A673 (cell line): ENCODE data around the gene IL1RAPL2. TPM values are rescaled to one million over a fixed set of nuclear protein-coding genes. Genes with fewer than 3 reads are reported as not detected.

Source experiments
- BruUV-seq: library from RNA; stranded (reverse); fragments of 400-500 nt; replicated peaks from 2 replicates; lab custom pipeline; 2021; lab: Mats Ljungman, UMichigan
- CTCF ChIA-PET: fragments of 300-600 bp; sonication (Branson Sonifier 250); formaldehyde crosslinking; loops from one replicate; lab custom pipeline; 2022; ENCODE audit warnings: antibody characterized with exemption; lab: Charles Lee
- POLR2A ChIA-PET: fragments of 300-600 bp; sonication (Branson Sonifier 250); formaldehyde crosslinking; loops from one replicate; lab custom pipeline; 2022; ENCODE audit warnings: antibody characterized with exemption; ENCODE audit not compliant: low non-redundant PET; lab: Charles Lee
- DNase-seq: peaks from one replicate; pipeline ENCODE4 v3.0.0-alpha.2; 2015; ENCODE audit warnings: low spot score
- H3K27ac ChIP-seq: fragments of 200-600 bp; sonication (generic); 2 replicates; pipeline ENCODE4 v1.5.1; 2016; ENCODE audit warnings: mixed run types, low read depth, mild to moderate bottlenecking, mixed read lengths, antibody characterized with exemption, low read length; ENCODE audit not compliant: poor library complexity, severe bottlenecking
- H3K27me3 ChIP-seq: fragments of 200-600 bp; sonication (generic); replicated peaks from 2 replicates; pipeline ENCODE4 v1.6.1; 2017; ENCODE audit warnings: mixed run types, low read depth, mild to moderate bottlenecking, mixed read lengths, antibody characterized with exemption, low read length; ENCODE audit not compliant: insufficient read depth, poor library complexity
- H3K36me3 ChIP-seq: fragments of 200-600 bp; sonication (generic); 2 replicates; pipeline ENCODE4 v1.6.1; 2016; ENCODE audit warnings: mixed run types, mild to moderate bottlenecking, mixed read lengths, antibody characterized with exemption, low read length; ENCODE audit not compliant: insufficient read depth, poor library complexity, severe bottlenecking
- H3K4me1 ChIP-seq: fragments of 200-600 bp; sonication (generic); 2 replicates; pipeline ENCODE4 v1.6.1; 2017; ENCODE audit warnings: mixed run types, mild to moderate bottlenecking, mixed read lengths, antibody characterized with exemption, low read length; ENCODE audit not compliant: insufficient read depth, poor library complexity, severe bottlenecking
- H3K4me3 ChIP-seq: fragments of 200-600 bp; sonication (generic); 2 replicates; pipeline ENCODE4 v1.5.1; 2016; ENCODE audit warnings: low read depth, mixed run types, mild to moderate bottlenecking, mixed read lengths, low read length; ENCODE audit not compliant: poor library complexity, severe bottlenecking
- H3K9me3 ChIP-seq: fragments of 200-600 bp; sonication (generic); 2 replicates; pipeline ENCODE4 v1.6.1; 2016; ENCODE audit warnings: mixed run types, low read depth, mild to moderate bottlenecking, mixed read lengths, antibody characterized with exemption, low read length; ENCODE audit not compliant: poor library complexity, severe bottlenecking
- EZH2 ChIP-seq: fragments of 200-600 bp; sonication (generic); IDR thresholded peaks from 2 replicates; pipeline ENCODE4 v1.6.1; 2017; ENCODE audit warnings: borderline replicate concordance, low read depth, mild to moderate bottlenecking, mixed read lengths, antibody characterized with exemption, low read length; ENCODE audit not compliant: poor library complexity, severe bottlenecking
- intact Hi-C: fragments of 100-400 bp; cut with micrococcal nuclease; formaldehyde crosslinking; loops from one replicate; pipeline ENCODE4 v1.10.0; 2022; ENCODE audit not compliant: unreplicated experiment
- total RNA-seq: library from RNA; stranded (reverse); gene quantifications from 2 replicates; pipeline ENCODE4 v1.2.3, GENCODE V29; 2021
- TF ChIP-seq, protein P1 (sequence below): fragments of 300-800, 200-600 bp; sonication (generic); conservative IDR thresholded peaks from 2 replicates; pipeline ENCODE4 v1.5.1; 2017; ENCODE audit warnings: low read depth, mild to moderate bottlenecking, antibody characterized with exemption, low read length, moderate library complexity, mixed read lengths

The IL1RAPL2 gene
- total RNA-seq, 1 experiment from 2014 or later = not detected

- ChIA-PET POLR2A (no interaction called here), CTCF (no interaction called here)
- intact Hi-C loops = no loop called here
- BruUV-seq = no TSS peak
- no peak overlapping the region for H3K27ac ChIP-seq
- no peak overlapping the region for H3K4me3 ChIP-seq
- no peak for DNase-seq
- H3K9me3 ChIP-seq = no peaks in the 10 kb centered on the region
- H3K4me1 ChIP-seq = no peaks in the 10 kb centered on the region
- H3K27me3 ChIP-seq = no peaks in the 10 kb centered on the region
- no peak for TF ChIP-seq EZH2
- TF ChIP-seq, protein P1, sequence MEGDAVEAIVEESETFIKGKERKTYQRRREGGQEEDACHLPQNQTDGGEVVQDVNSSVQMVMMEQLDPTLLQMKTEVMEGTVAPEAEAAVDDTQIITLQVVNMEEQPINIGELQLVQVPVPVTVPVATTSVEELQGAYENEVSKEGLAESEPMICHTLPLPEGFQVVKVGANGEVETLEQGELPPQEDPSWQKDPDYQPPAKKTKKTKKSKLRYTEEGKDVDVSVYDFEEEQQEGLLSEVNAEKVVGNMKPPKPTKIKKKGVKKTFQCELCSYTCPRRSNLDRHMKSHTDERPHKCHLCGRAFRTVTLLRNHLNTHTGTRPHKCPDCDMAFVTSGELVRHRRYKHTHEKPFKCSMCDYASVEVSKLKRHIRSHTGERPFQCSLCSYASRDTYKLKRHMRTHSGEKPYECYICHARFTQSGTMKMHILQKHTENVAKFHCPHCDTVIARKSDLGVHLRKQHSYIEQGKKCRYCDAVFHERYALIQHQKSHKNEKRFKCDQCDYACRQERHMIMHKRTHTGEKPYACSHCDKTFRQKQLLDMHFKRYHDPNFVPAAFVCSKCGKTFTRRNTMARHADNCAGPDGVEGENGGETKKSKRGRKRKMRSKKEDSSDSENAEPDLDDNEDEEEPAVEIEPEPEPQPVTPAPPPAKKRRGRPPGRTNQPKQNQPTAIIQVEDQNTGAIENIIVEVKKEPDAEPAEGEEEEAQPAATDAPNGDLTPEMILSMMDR = no peak
- H3K36me3 ChIP-seq = no peaks in the 10 kb centered on the region
Measured at GRCh38 chrX:105266456-105266855, 700.5 kb downstream of the IL1RAPL2 start.

DNA sequence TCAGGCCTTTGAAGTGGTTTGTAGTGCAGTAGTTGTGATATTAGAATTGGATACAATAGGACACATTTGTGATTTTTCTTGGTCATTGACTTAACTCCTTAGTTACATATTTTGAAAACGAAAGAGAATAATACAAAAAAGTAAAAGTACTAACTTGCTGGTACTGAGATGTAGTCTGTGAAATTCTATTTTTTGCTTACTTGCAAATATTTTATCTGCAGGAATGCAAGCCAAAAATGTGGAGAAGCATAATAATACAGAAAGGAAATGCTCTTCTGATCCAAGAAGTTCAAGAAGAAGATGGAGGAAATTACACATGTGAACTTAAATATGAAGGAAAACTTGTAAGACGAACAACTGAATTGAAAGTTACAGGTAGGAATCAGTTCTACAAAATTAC lies 701.2 kb downstream of the IL1RAPL2 start:
- H3K36me3 ChIP-seq = no peaks in the 10 kb centered on the region
- H3K27ac ChIP-seq = no peak overlapping the region
- no peak for DNase-seq
- no TSS peak for BruUV-seq
- H3K4me3 ChIP-seq = no peak overlapping the region
- H3K4me1 ChIP-seq = no peaks in the 10 kb centered on the region
- TF ChIP-seq, protein P1 = no peak
- no peak for TF ChIP-seq EZH2
- ChIA-PET CTCF (no interaction called here), POLR2A (no interaction called here)
- intact Hi-C loops = no loop called here
- no peaks in the 10 kb centered on the region for H3K27me3 ChIP-seq
- H3K9me3 ChIP-seq = no peaks in the 10 kb centered on the region

GRCh38 chrX:105269386-105269785 lies 703.4 kb downstream of the IL1RAPL2 start:
- no peaks in the 10 kb centered on the region for H3K9me3 ChIP-seq
- no peak overlapping the region for H3K4me3 ChIP-seq
- H3K27ac ChIP-seq = no peak overlapping the region
- ChIA-PET POLR2A (no interaction called here), CTCF (no interaction called here)
- no peak for TF ChIP-seq EZH2
- TF ChIP-seq, protein P1 = no peak
- no peak for DNase-seq
- BruUV-seq = no TSS peak
- intact Hi-C loops = no loop called here
- H3K36me3 ChIP-seq = no peaks in the 10 kb centered on the region
- H3K27me3 ChIP-seq = no peaks in the 10 kb centered on the region
- no peaks in the 10 kb centered on the region for H3K4me1 ChIP-seq
